Activated T-helper 2 cell treated with anti-CD3 and anti-CD28 coated beads, Interferon-gamma antibody, Interleukin-2, Interleukin-4, amounts not matched to agents 10 μg/mL and 5 μg/mL and 100 μg/mL, durations not matched to agents 14 hours and 24 hours and 36 hours (primary cell): ENCODE data around the gene LSM3. TPM values are rescaled to one million over a fixed set of nuclear protein-coding genes. Genes with fewer than 3 reads are reported as not detected.

Source experiments
- DNase-seq: peaks from one replicate; pipeline ENCODE4 v3.0.0; 2021; ENCODE audit warnings: low spot score
- H3K27ac Mint-ChIP-seq: one replicate; pipeline ENCODE4 v1.8.0; 2021; ENCODE audit warnings: mixed read lengths
- H3K27me3 Mint-ChIP-seq: one replicate; pipeline ENCODE4 v1.8.0; 2021; ENCODE audit warnings: low read depth, mixed read lengths
- H3K36me3 Mint-ChIP-seq: one replicate; pipeline ENCODE4 v1.8.0; 2021; ENCODE audit warnings: low read depth, mixed read lengths
- H3K4me1 Mint-ChIP-seq: one replicate; pipeline ENCODE4 v1.8.0; 2021; ENCODE audit warnings: low read depth, mixed read lengths
- H3K4me3 Mint-ChIP-seq: one replicate; pipeline ENCODE4 v1.8.0; 2021; ENCODE audit warnings: low read depth, mild to moderate bottlenecking, moderate library complexity, mixed read lengths
- H3K9me3 Mint-ChIP-seq: one replicate; pipeline ENCODE4 v1.8.0; 2021; ENCODE audit warnings: mixed read lengths
- intact Hi-C: fragments of 100-400 bp; cut with micrococcal nuclease; formaldehyde crosslinking; loops from one replicate; pipeline ENCODE4 v1.15.1; 2023
- total RNA-seq: library from RNA; stranded (reverse); gene quantifications from 2 replicates; pipeline ENCODE4 v1.2.3, GENCODE V29; 2022

The LSM3 gene
- total RNA-seq, 1 donor from 2014 or later = 18.3 TPM

DNA sequence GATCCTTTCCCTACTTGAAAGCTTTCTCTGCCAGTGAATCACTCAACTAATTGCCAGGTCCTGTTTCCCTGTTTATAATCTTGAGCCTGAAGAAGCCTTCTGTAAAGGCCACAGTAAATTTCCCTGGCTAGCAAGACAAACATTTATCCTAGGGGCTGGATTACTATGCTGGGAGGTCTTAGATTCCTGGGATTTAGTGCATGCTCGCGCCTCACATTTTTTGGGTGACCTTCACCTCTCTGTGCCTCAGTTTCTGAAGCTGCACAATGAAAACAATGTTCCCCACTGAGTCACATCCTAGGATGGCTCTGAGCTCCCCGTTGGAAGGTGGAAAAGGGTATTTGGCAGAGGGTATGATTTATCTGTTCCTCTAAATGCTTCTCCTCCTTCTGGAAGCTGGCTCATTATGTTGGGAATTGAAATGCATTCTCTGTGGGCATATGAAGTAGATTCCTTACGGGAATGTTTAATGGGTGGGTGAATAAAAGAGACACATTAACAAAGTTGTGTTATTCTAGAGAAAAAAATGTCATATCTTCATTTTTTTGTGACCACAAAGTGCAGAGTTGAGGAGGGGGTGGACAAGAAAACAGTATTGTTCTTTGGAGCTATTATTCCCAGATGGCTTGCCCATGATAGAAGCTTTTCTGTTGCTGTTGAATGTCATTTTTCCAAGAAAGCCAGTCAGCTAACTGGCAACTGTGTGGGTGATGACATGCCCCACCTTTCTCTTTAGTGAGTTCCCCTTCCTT lies 32.4 kb downstream of the LSM3 start:
- no peaks in the 10 kb centered on the region for H3K36me3 Mint-ChIP-seq
- DNase-seq = no peak
- no peaks in the 10 kb centered on the region for H3K4me1 Mint-ChIP-seq
- intact Hi-C loops = no loop called here
- H3K4me3 Mint-ChIP-seq = no peak overlapping the region
- no peak overlapping the region for H3K27ac Mint-ChIP-seq
- H3K9me3 Mint-ChIP-seq = no peaks in the 10 kb centered on the region
- H3K27me3 Mint-ChIP-seq = peaks cover 2% of the 10 kb centered on the region

DNA sequence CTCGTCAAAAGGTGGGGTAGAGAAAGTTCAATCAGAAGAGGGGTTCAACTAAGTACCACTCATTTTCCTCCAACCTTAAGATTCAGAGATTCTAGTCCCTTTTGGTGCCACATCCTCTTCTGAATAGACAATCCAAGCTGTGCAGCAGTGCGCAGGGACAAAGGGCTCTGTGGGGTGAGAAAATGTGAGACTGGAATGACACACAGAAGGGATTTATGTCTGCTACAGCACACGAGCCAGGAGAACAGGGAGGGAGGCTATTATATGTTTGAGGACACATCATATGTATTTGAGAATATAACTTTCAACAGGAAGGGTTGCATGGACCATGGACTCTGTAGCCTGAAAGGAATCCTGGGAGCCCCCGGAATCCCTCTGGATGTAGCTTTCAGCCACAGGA lies 33.0 kb downstream of the LSM3 start:
- H3K36me3 Mint-ChIP-seq = no peaks in the 10 kb centered on the region
- intact Hi-C loops = no loop called here
- no peak for DNase-seq

GRCh38 chr3:14212032-14212431 lies 33.4 kb downstream of the LSM3 start:
- Mint-ChIP-seq H3K36me3 (no peaks in the 10 kb centered on the region), H3K27ac (no peak overlapping the region), H3K9me3 (no peaks in the 10 kb centered on the region), H3K4me1 (no peaks in the 10 kb centered on the region), H3K4me3 (no peak overlapping the region), H3K27me3 (peaks cover 2% of the 10 kb centered on the region)
- no peak for DNase-seq
- intact Hi-C loops = no loop called here

More for the DNA sequence above, 33.0 kb downstream of the LSM3 start:
- Mint-ChIP-seq H3K27ac (no peak overlapping the region), H3K27me3 (peaks cover 2% of the 10 kb centered on the region), H3K4me3 (no peak overlapping the region), H3K9me3 (no peaks in the 10 kb centered on the region), H3K4me1 (no peaks in the 10 kb centered on the region)

GRCh38 chr3:14213066-14213774 lies 34.6 kb downstream of the LSM3 start:
- Mint-ChIP-seq H3K27me3 (peaks cover 2% of the 10 kb centered on the region), H3K4me1 (no peaks in the 10 kb centered on the region), H3K4me3 (no peak overlapping the region), H3K27ac (no peak overlapping the region), H3K36me3 (no peaks in the 10 kb centered on the region), H3K9me3 (no peaks in the 10 kb centered on the region)
- DNase-seq = no peak
- intact Hi-C loops = no loop called here

DNA sequence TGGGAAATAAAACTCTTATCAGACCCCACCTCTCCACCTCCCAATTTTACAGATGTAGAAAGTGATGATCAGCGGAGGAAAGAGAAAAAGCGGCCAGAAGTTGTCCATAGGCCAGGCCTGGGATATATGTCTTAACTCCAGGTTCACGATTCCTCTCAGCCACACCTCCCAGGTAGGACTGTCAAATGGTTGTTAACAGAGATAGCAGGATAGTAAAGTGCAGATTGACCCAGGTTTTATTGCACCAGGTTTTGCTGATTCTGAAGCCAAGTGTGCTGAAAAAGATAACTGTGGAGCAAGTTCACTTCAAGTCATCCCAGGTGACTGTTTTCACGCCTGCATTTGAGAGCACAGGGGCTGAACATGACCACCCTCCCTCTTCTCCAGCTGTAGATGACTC lies 36.1 kb downstream of the LSM3 start:
- no peak overlapping the region for H3K4me3 Mint-ChIP-seq
- DNase-seq = no peak
- peaks cover 2% of the 10 kb centered on the region for H3K27me3 Mint-ChIP-seq
- no peaks in the 10 kb centered on the region for H3K4me1 Mint-ChIP-seq
- intact Hi-C loops = no loop called here
- no peaks in the 10 kb centered on the region for H3K9me3 Mint-ChIP-seq
- no peak overlapping the region for H3K27ac Mint-ChIP-seq
- no peaks in the 10 kb centered on the region for H3K36me3 Mint-ChIP-seq

DNA sequence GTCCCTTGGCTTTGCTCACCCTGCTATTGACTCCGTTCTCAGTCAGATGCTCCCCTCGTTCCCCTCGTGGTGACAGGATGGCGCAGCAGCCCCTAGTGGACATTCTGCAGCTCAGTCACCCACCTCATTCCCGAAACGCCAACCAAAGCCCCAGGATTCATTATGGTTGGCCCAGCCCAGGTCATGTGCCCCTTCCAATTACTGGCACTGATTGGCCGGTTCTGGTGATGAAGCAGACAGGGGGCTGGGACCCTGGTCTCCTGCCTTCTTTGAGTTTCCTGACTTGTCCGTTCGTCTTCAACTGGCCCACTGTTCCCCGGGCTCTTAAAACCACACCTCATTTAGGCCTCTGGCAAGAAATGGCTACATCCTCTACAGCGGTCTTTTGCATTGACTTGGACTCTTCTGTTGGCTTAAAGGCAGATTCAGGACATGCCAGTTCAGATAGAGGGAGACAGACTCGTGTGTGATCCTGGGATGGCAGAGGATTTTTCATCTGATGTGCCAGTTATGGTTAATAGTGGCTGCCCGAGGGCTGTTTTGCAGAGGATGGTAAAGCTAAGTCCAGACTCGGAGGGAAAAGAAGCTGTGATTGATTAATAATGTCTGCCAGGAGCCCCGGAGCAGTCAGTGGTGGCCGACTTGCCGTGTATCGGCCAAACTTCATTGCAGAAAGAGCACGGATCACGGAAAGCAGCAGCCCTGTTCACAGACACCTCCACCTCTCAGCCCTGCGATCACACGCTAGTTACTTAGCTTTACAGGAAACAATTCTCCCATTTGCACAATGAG lies 37.8 kb downstream of the LSM3 start:
- Mint-ChIP-seq H3K9me3 (peaks cover 7% of the 10 kb centered on the region), H3K4me3 (no peak overlapping the region), H3K27me3 (peaks cover 10% of the 10 kb centered on the region), H3K36me3 (no peaks in the 10 kb centered on the region), H3K4me1 (no peaks in the 10 kb centered on the region), H3K27ac (no peak overlapping the region)
- intact Hi-C loops = no loop called here
- DNase-seq = no peak

- Mint-ChIP-seq H3K9me3 (peaks cover 18% of the 10 kb centered on the region), H3K4me1 (no peaks in the 10 kb centered on the region), H3K27ac (no peak overlapping the region), H3K4me3 (no peak overlapping the region), H3K27me3 (peaks cover 13% of the 10 kb centered on the region), H3K36me3 (no peaks in the 10 kb centered on the region)
- intact Hi-C loops = no loop called here
- no peak for DNase-seq
Observed at GRCh38 chr3:14218355-14218754, 39.7 kb downstream of the LSM3 start.

DNA sequence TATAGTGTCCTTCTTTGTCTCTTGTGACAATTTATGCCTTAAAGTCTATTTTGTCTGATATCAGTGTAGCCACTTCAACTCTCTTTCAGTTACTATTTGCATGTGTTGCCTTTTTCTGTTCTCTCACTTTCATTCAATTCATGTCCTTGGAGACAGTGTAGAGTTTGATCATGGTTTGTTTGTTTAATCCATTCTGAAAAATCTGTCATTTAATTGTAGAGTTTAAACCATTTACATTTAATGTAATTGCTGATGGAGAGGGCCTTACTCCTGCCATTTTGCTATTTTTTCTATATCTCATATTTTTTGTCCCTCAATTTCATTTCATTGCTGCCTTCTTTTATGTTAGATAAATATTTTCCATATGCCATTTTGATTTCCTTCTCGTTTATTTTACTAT lies 42.3 kb downstream of the LSM3 start:
- intact Hi-C loops = no loop called here
- Mint-ChIP-seq H3K4me1 (no peaks in the 10 kb centered on the region), H3K9me3 (peaks cover 18% of the 10 kb centered on the region), H3K27ac (no peak overlapping the region), H3K36me3 (no peaks in the 10 kb centered on the region), H3K4me3 (no peak overlapping the region), H3K27me3 (peaks cover 23% of the 10 kb centered on the region)
- DNase-seq = no peak

DNA sequence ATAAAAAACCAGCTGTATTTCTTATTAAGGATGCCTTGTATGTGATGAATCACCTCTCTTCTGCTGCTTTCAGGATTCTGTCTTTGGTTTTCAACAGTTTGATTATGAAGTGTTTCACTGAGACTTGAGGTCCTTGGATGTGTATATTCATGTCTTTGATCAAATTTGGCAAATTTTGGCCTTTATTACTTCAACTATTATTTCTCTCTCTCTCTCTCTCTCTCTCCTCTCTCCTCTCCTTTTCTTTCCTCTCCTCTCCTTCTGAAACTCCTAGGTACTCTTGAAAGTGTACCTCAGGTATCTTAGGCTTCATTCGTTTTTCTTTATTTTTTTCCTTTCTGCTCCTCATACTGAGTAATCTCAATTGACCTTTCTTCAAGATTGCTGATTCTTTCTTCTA lies 43.3 kb downstream of the LSM3 start:
- DNase-seq = no peak
- Mint-ChIP-seq H3K9me3 (peaks cover 18% of the 10 kb centered on the region), H3K36me3 (no peaks in the 10 kb centered on the region), H3K4me1 (no peaks in the 10 kb centered on the region), H3K27ac (no peak overlapping the region), H3K4me3 (no peak overlapping the region), H3K27me3 (peaks cover 25% of the 10 kb centered on the region)
- intact Hi-C loops = no loop called here

GRCh38 chr3:14222457-14222856 lies 43.8 kb downstream of the LSM3 start:
- intact Hi-C loops = no loop called here
- no peak for DNase-seq
- Mint-ChIP-seq H3K36me3 (no peaks in the 10 kb centered on the region), H3K4me1 (no peaks in the 10 kb centered on the region), H3K27me3 (peaks cover 27% of the 10 kb centered on the region), H3K4me3 (no peak overlapping the region), H3K9me3 (peaks cover 18% of the 10 kb centered on the region), H3K27ac (no peak overlapping the region)

DNA sequence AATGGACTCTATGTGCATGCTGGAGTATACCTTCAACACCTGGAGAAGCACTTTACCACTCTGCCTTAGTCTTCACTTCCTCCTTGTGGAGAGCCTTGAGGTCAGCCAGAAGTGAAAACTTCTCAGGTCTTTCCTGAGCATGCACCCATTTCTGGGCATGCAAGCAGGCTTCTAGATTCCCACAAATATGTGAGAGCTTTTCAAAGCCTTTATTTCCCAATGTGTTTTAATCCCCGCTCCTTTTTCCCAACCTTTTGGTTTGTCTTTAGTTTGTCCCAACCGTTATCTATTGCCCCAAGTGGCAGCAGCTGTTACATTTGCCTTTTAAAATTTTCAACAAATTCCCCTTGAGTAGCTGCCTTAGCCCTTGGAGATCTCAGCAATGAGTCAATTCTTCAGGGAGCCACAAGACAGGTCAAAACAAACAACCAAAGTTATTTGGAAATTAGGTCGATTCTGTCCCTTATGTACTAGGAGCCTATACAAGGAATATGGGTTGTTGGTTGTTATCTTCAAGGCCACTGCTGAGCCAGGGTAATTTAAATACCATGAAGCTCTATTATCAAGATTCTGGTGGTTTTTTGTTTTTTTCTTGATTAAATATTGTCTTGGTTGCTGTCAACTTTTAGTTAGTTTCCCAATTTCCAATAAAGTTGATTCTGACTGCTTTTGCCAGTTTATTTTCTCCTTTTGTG lies 44.4 kb downstream of the LSM3 start:
- intact Hi-C loops = no loop called here
- H3K36me3 Mint-ChIP-seq = no peaks in the 10 kb centered on the region
- H3K27me3 Mint-ChIP-seq = peaks cover 27% of the 10 kb centered on the region

GRCh38 chr3:14223595-14223994 lies 45.0 kb downstream of the LSM3 start:
- Mint-ChIP-seq H3K36me3 (no peaks in the 10 kb centered on the region), H3K27me3 (peaks cover 27% of the 10 kb centered on the region), H3K4me3 (no peak overlapping the region), H3K9me3 (peaks cover 18% of the 10 kb centered on the region), H3K27ac (no peak overlapping the region), H3K4me1 (no peaks in the 10 kb centered on the region)
- DNase-seq = no peak
- intact Hi-C loops = no loop called here

More for the DNA sequence above, 44.4 kb downstream of the LSM3 start:
- peaks cover 18% of the 10 kb centered on the region for H3K9me3 Mint-ChIP-seq
- no peak for DNase-seq
- no peaks in the 10 kb centered on the region for H3K4me1 Mint-ChIP-seq
- no peak overlapping the region for H3K4me3 Mint-ChIP-seq
- no peak overlapping the region for H3K27ac Mint-ChIP-seq
